Sigmoid colon (tissue), 7 donors: ENCODE results near the gene ENPP6. TPM values are rescaled to one million over a fixed set of nuclear protein-coding genes. Genes with fewer than 3 reads are reported as not detected.

ENCODE experiments used
- DNase-seq: peaks from one replicate; pipeline ENCODE4 v3.0.0-alpha.2; 2019
- H3K27ac ChIP-seq, 4 donors: fragments of 200-600 bp; sonication (generic); one replicate each; pipeline ENCODE4 v1.5.1; 2016 to 2019; ENCODE audit warnings: mild to moderate bottlenecking in 1 of 4
- H3K27me3 ChIP-seq, 3 donors: fragments of 200-600 bp; sonication (generic); one replicate each; pipeline ENCODE4 v1.5.1; 2019; ENCODE audit warnings: mild to moderate bottlenecking in 1 of 3
- H3K36me3 ChIP-seq, 4 donors: fragments of 200-600 bp; sonication (generic); one replicate each; pipeline ENCODE4 v1.5.1; 2016 to 2019
- H3K4me1 ChIP-seq, 4 donors: fragments of 200-600 bp; sonication (generic); one replicate each; pipeline ENCODE4 v1.5.1; 2017 to 2019
- H3K4me3 ChIP-seq, 4 donors: fragments of 200-600 bp; sonication (generic); one replicate each; pipeline ENCODE4 v1.5.1; 2017 to 2019; ENCODE audit warnings: mild to moderate bottlenecking in 2 of 4, moderate library complexity in 1 of 4
- H3K9me3 ChIP-seq, 4 donors: fragments of 200-600 bp in 3 of 4; sonication (generic) in 3 of 4; one replicate each; pipeline versions ENCODE4 v1.5.1 to v1.6.1; 2013 to 2019
- CTCF ChIP-seq, 4 experiments: fragments of 450-650 bp in 3 of 4; fragments of 200-600 bp in 1 of 4; IDR thresholded peaks; one replicate each; pipeline ENCODE4 v1.5.1; 2016 to 2019; ENCODE audit warnings: antibody characterized with exemption in 4 of 4, mild to moderate bottlenecking in 3 of 4, moderate library complexity in 2 of 4
- EP300 ChIP-seq, 4 donors: sonication (generic); formaldehyde crosslinking; IDR thresholded peaks; one replicate each; pipeline ENCODE4 v1.6.1; 2017; ENCODE audit warnings: antibody characterized with exemption in 4 of 4
- POLR2A ChIP-seq, 2 donors: fragments of 450-650 bp; IDR thresholded peaks; one replicate each; pipeline ENCODE4 v1.6.1; 2016; ENCODE audit warnings: antibody characterized with exemption in 2 of 2, mild to moderate bottlenecking in 2 of 2, moderate library complexity in 2 of 2
- POLR2AphosphoS5 ChIP-seq, 4 donors: sonication (generic); formaldehyde crosslinking; IDR thresholded peaks; one replicate each; pipeline ENCODE4 v1.6.1; 2017; ENCODE audit warnings: antibody characterized with exemption in 4 of 4
- WGBS, 2 donors: extraction: QIAGEN DNeasy Blood & Tissue Kit; methylation state at CpG; one replicate each; pipeline ENCODE4 v1.1.7; 2013; 5-methylcytosine and 5-hydroxymethylcytosine counted together
- intact Hi-C: fragments of 100-400 bp; cut with DNase I; formaldehyde crosslinking; loops from one replicate; pipeline ENCODE4 v1.15.1; 2023
- polyA plus RNA-seq, 3 donors: library from polyadenylated mRNA; stranded (reverse); fragments of 200-250 nt; gene quantifications; one replicate each; pipeline ENCODE4 v1.2.3, GENCODE V29; 2013
- total RNA-seq, 4 donors: library from RNA; depleted of rRNA; stranded (reverse); fragments of >200 nt; gene quantifications; one replicate each; pipeline ENCODE4 v1.1.0, GENCODE V29; 2016
- donor health status: healthy with polysubstance abuse.
- donor health status: Bipolar disorder and iron deficiency.
- donor health status: healthy.

Gene ENPP6
- total and polyA plus RNA-seq, 7 donors = under 0.01 to 0.66 (median 0.31) TPM

GRCh38 chr4:184196730-184197385 lies 20.8 kb downstream of the ENPP6 start:
- intact Hi-C loops = no loop called here
- WGBS, 2 donors = 66 to 72% methylated on average over 5 of the region's 5 CpGs
- no peaks in the 10 kb centered on the region for H3K4me1 ChIP-seq
- H3K9me3 ChIP-seq = no peaks in the 10 kb centered on the region
- no peaks in the 10 kb centered on the region for H3K36me3 ChIP-seq
- TF ChIP-seq POLR2A (IDR thresholded peaks at IDR 0.05) (no peak), CTCF (IDR thresholded peaks at IDR 0.05) (no peak), POLR2AphosphoS5 (IDR thresholded peaks at IDR 0.05) (no peak), EP300 (IDR thresholded peaks at IDR 0.05) (no peak)
- DNase-seq = no peak
- H3K27me3 ChIP-seq = no peaks in the 10 kb centered on the region
- H3K4me3 ChIP-seq = no peak overlapping the region
- no peak overlapping the region for H3K27ac ChIP-seq

- H3K9me3 ChIP-seq = peaks cover 0 to 2% (median 0%) of the 10 kb centered on the region in 4 donors
- intact Hi-C loops = no loop called here
These were observed 23.8 kb downstream of the ENPP6 start for GRCh38 chr4:184193556-184194525.

GRCh38 chr4:184192933-184193332 lies 24.7 kb downstream of the ENPP6 start:
- intact Hi-C loops = no loop called here
- TF ChIP-seq EP300 (IDR thresholded peaks at IDR 0.05) = no peak
- no peak for TF ChIP-seq POLR2A (IDR thresholded peaks at IDR 0.05)
- TF ChIP-seq CTCF (IDR thresholded peaks at IDR 0.05) = no peak
- TF ChIP-seq POLR2AphosphoS5 (IDR thresholded peaks at IDR 0.05) = no peak
- 96% methylated on average over 2 of the region's 2 CpGs for WGBS, 2 donors

More at GRCh38 chr4:184193556-184194525, 23.8 kb downstream of the ENPP6 start:
- whole genome bisulfite sequencing, 2 donors = 84 to 92% methylated on average over 15 of the region's 15 CpGs
- H3K27ac ChIP-seq = no peak overlapping the region
- no peak overlapping the region for H3K4me3 ChIP-seq
- peaks cover 0 to 8% (median 3%) of the 10 kb centered on the region in 4 donors for H3K4me1 ChIP-seq
- no peak for TF ChIP-seq POLR2A (IDR thresholded peaks at IDR 0.05)
- no peaks in the 10 kb centered on the region for H3K27me3 ChIP-seq
- DNase-seq = no peak
- no peaks in the 10 kb centered on the region for H3K36me3 ChIP-seq

GRCh38 chr4:184191267-184191666 lies 26.4 kb downstream of the ENPP6 start:
- DNase-seq = no peak
- Histone ChIP-seq H3K4me3 (no peak overlapping the region), H3K9me3 (peaks cover 0 to 2% (median 0%) of the 10 kb centered on the region in 4 donors), H3K36me3 (no peaks in the 10 kb centered on the region), H3K27me3 (no peaks in the 10 kb centered on the region), H3K4me1 (peaks cover 0 to 8% (median 3%) of the 10 kb centered on the region in 4 donors), H3K27ac (no peak overlapping the region)
- intact Hi-C loops = no loop called here
- no peak for TF ChIP-seq POLR2A (IDR thresholded peaks at IDR 0.05)
- TF ChIP-seq POLR2AphosphoS5 (IDR thresholded peaks at IDR 0.05) = no peak
- TF ChIP-seq CTCF (IDR thresholded peaks at IDR 0.05) = no peak
- TF ChIP-seq EP300 (IDR thresholded peaks at IDR 0.05) = no peak
- WGBS, 2 donors = 91 to 94% methylated on average over 6 of the region's 6 CpGs

More at GRCh38 chr4:184192933-184193332, 24.7 kb downstream of the ENPP6 start:
- H3K4me1 ChIP-seq = peaks cover 0 to 8% (median 3%) of the 10 kb centered on the region in 4 donors
- H3K4me3 ChIP-seq = no peak overlapping the region
- H3K9me3 ChIP-seq = peaks cover 0 to 2% (median 0%) of the 10 kb centered on the region in 4 donors
- no peak overlapping the region for H3K27ac ChIP-seq
- no peaks in the 10 kb centered on the region for H3K27me3 ChIP-seq
- no peaks in the 10 kb centered on the region for H3K36me3 ChIP-seq
- no peak for DNase-seq

GRCh38 chr4:184190711-184191110 lies 27.0 kb downstream of the ENPP6 start:
- Histone ChIP-seq H3K27me3 (no peaks in the 10 kb centered on the region), H3K36me3 (no peaks in the 10 kb centered on the region), H3K27ac (no peak overlapping the region), H3K9me3 (peaks cover 0 to 2% (median 0%) of the 10 kb centered on the region in 4 donors), H3K4me3 (no peak overlapping the region), H3K4me1 (peaks cover 0 to 8% (median 3%) of the 10 kb centered on the region in 4 donors)
- TF ChIP-seq CTCF (IDR thresholded peaks at IDR 0.05) (no peak), POLR2AphosphoS5 (IDR thresholded peaks at IDR 0.05) (no peak), POLR2A (IDR thresholded peaks at IDR 0.05) (no peak), EP300 (IDR thresholded peaks at IDR 0.05) (no peak)
- 94 to 96% methylated on average over 4 of the region's 4 CpGs for WGBS, 2 donors
- no peak for DNase-seq
- intact Hi-C loops = no loop called here
